Thyroid gland (tissue), 4 donors: ENCODE measurements around the gene TMED4.

ENCODE experiments used
- POLR2A ChIP-seq, 2 donors: fragments of 450-650 bp; IDR thresholded peaks; one replicate each; pipeline ENCODE4 v1.6.1; 2017; ENCODE audit warnings: antibody characterized with exemption in 2 of 2, mild to moderate bottlenecking in 2 of 2, moderate library complexity in 1 of 2
- TF ChIP-seq, protein P1 (sequence below), 6 experiments: fragments of 200-600 bp in 3 of 6; fragments of 450-650 bp in 3 of 6; sonication (generic) in 3 of 6; IDR thresholded peaks; one replicate each; pipeline ENCODE4 v1.5.1; 2016 to 2019; ENCODE audit warnings: antibody characterized with exemption in 6 of 6, mild to moderate bottlenecking in 2 of 6, inconsistent platforms in 1 of 6, moderate library complexity in 1 of 6

- no peak for TF ChIP-seq POLR2A (IDR thresholded peaks at IDR 0.05)
- TF ChIP-seq, protein P1, sequence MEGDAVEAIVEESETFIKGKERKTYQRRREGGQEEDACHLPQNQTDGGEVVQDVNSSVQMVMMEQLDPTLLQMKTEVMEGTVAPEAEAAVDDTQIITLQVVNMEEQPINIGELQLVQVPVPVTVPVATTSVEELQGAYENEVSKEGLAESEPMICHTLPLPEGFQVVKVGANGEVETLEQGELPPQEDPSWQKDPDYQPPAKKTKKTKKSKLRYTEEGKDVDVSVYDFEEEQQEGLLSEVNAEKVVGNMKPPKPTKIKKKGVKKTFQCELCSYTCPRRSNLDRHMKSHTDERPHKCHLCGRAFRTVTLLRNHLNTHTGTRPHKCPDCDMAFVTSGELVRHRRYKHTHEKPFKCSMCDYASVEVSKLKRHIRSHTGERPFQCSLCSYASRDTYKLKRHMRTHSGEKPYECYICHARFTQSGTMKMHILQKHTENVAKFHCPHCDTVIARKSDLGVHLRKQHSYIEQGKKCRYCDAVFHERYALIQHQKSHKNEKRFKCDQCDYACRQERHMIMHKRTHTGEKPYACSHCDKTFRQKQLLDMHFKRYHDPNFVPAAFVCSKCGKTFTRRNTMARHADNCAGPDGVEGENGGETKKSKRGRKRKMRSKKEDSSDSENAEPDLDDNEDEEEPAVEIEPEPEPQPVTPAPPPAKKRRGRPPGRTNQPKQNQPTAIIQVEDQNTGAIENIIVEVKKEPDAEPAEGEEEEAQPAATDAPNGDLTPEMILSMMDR (IDR thresholded peaks at IDR 0.05): no peak
These were observed 18.8 kb downstream of the TMED4 start for GRCh38 chr7:44563171-44563679.
